Brain pericyte (primary cell): ENCODE results near the gene SUDS3.
"Not testable (repeated sequence)": the region's sequence is repeated elsewhere in the genome, so short reads cannot be mapped to it uniquely, and the experiment has no call there.

Experiments
- DNase-seq: peaks from one replicate; pipeline ENCODE4 v3.0.0-alpha.2; 2012; ENCODE audit warnings: low read depth, low spot score

SUDS3 gene

DNA sequence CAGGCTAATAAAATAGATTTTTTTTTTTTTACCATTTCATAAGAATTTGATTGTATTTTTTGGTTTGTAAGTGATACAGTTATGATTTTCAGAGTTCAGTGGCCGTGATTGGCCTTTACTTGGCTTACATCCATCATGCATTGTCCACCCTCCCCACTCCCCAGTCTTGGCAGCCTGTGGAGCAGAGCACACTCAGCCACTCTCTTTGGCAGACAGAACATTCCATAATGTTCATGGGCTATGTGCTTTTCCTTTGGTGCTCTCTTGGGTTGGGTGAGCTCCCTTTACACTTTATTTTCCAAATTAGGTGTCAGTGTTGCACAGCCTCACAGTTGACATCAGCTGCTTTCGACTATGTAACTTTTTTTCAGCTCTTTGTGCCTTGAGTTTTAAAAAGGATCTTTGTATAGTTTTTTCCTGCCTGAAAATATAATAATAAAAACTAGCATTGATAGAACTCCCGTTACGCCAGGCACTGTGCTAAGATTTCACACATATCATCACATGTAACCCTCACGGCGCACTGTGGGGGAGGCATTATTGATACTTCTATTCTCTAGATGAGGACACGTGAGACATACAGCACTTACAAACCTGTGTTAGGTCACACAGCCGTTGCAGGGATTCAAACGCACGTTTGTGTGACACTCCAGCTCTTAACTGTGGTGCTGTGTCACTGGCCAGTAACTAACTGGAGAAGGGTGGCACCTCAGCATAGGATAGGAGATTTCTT lies 21.5 kb downstream of the SUDS3 start:
- DNase-seq: no peak

DNA sequence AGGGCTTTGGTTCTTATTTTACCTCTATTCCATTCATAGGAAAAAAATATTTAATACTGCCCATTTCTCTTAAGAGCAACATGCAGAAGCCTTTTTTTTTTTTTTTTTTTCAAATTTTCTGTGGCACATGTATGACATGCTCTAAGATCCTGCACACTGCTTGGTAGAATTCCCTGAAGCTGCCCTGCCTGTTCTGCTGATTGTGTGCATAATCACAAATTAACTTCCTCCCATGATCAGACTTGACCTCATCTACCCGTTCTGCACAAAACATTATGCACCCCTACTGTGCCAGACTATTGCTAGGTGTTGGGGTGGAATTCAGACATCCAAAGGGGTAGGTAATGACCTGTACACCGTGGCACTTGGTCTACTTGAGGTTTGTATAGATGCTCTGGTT lies 22.2 kb downstream of the SUDS3 start:
- DNase-seq: no peak

DNA sequence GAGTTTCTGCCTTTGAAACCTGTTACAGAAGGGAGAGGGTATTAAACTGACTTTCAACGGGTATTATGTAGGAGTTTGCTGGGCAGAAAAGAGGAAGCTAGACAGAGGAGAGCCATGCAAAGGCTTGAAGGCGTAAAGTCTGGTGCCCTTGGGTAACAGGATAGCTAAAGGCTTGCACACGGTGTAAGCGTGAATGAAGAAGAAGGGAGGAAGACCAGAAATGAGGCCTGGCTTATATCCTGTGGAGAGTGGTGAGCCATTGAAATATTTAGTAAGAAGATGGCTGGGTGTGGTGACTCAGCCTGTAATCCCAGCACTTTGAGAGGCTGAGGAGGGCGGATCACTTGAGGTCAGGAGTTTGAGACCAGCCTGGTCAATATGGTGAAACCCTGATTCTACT lies 22.6 kb downstream of the SUDS3 start:
- no peak for DNase-seq

- DNase-seq: no peak
Measured at GRCh38 chr12:118402251-118402650, 25.9 kb downstream of the SUDS3 start.

- DNase-seq: no peak
Measured at GRCh38 chr12:118404876-118405521, 28.6 kb downstream of the SUDS3 start.

- not testable (repeated sequence) for DNase-seq
Measured at GRCh38 chr12:118408241-118408640, 31.9 kb downstream of the SUDS3 start.

DNA sequence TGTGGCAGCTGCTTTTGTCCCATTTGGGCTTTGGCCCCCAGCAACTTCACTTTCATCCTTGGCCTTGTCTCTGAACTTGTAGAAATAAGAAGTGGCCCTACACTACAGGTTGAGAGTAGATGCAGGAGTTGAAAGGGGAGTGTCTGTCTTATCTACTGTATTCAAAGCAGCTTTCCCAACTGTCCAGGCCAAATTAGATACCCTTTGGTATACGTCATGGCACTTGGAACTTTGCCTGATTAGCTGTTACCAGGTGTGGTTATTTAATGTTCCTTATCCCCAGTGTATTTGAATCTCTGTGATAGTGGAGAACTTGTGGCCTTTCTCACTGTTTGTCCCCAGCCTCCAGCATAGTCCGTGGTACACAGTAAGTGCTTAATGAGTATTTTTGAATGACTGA lies 33.5 kb downstream of the SUDS3 start:
- no peak for DNase-seq

DNA sequence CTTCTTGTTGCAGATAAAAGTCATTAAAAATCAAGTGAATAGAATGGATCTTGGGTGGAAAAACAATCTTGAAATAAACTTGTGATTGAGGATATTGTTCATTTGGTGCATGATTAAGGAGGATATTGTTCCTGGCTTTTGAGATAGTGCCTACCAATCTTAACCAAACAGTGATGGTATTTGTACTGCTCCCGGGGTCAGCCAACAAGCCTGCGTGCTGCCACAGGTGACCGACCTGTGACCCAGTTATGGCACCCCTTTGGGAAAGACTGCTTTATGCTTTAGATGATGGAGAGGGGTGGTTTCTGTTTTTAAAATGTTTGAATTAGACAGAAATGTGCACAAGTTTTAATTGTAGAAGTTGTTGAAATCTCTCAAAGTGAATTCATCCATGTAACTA lies 41.6 kb downstream of the SUDS3 start:
- DNase-seq: no peak

DNA sequence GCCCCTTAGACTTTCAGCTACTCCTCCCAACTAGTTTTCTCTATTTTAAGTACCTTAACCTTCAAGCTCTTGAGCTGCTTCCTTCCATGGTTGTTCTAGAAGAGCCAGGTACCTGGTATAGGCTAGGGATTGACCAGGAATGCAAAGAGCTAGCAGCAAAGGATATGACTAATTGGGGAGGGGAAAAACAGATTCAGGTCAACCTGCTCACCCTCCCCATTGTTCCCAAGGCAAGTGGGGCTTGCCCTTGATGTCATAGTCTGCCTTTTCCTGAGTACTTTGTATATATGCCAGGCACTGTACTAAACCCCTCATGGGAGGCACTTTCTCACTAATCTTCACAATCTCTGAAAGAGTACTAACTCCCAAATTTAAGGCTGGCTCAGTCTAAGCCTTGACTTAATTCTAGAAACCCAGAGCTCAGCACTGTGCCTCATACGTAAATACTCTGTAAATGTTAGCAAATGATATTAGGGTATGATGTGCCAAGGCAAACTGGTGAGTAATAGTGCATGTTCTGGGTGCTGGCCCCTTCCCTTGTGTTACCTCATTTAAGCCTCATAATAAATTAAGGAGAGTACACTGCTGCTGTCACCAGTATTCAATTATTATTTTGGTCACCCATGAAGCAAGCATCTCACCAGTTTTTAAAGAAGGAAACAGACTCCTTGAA lies 42.2 kb downstream of the SUDS3 start:
- DNase-seq: no peak

GRCh38 chr12:118420673-118421072 lies 44.3 kb downstream of the SUDS3 start:
- DNase-seq: no peak

- DNase-seq: no peak
Measured at GRCh38 chr12:118424884-118425283, 48.5 kb downstream of the SUDS3 start.

GRCh38 chr12:118425364-118425763 lies 49.0 kb downstream of the SUDS3 start:
- no peak for DNase-seq

- no peak for DNase-seq
Measured at GRCh38 chr12:118427819-118428218, 51.5 kb downstream of the SUDS3 start.

GRCh38 chr12:118428643-118429042 lies 52.3 kb downstream of the SUDS3 start:
- no peak for DNase-seq

DNA sequence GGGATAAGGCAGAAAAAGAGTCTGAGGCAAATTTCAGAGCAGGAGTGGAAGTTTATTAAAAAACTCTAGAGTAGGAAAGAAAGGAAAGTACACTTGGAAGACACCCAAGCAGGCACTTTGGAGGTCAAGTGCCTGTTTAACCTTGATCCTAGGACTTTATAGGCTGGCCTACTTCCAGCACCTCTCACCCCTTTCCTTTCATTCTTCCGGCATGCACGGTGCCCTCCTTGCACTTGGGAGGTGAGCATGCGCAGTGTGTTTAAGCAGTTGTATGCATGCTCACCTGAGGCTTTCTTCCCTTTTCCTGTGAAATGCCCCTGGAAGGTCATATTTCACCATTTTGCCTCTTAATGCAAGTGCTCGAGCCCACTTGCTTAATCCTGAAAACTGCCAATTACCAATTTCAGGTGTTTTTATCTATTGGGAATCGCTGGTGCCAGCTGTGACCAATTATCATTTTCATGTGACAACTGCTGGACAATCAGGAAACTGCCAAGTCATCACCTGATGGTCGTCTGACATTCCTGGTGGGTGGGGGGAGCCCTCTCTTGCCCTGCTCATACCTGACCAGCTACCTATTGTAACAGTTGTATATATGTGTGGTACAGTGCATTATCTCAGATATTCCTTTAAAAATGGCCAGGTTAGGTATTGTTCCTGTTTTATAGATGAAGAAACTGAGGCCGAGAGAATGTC lies 53.5 kb downstream of the SUDS3 start:
- DNase-seq: no peak

DNA sequence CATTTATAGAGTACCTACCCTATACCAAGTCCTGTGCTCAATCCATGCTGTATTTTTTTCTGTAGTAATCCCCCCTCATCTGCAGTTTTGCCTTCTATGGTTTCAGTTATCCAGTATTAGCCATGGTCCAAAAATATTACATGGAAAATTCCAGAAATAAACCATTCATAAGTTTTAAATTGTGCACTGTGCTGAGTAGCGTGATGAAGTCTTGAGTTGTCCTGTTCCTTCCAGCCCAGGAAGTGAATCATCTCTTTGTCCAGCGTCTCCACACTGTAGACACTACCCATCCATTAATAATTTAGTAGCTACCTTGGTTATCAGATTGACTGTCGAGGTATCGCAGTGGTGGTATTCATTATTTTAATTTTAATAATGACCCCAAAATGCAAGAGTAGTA lies 54.2 kb downstream of the SUDS3 start:
- DNase-seq: no peak

DNA sequence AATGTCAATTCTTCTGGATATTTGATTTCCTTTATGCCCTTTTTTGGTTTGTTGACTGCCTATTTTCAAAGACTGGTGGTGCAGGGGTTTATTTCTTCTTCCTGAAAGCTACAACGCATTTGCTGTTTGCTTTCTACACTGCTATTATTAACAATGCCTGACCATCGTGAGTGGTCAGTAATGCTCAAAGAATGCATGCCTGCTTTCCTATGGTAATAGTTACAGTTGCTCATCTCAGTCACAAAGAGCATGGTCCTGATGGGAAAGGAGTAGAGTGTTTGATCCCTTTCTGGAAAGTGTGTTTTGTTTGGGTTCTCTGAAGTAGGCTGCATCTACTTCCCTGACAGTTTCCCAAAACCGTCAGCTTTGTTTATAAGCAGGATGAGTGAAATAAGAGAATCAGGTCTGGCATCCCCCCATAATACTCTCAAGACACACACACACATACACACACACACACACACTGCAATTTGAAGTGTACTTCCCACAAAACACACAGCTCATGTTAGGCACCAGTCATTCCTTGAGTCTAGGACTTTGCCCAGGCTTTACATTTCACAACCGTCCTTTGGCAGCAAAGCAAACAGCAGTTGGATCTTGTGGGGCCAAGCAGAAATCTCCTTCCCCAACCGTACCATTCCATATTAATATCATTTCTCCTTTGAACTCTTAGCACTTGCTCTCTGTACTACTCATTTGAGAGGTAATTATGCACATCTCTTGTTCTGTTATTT lies 56.6 kb downstream of the SUDS3 start:
- no peak for DNase-seq

- DNase-seq: no peak
Measured at GRCh38 chr12:118436002-118436730, 59.8 kb downstream of the SUDS3 start.

DNA sequence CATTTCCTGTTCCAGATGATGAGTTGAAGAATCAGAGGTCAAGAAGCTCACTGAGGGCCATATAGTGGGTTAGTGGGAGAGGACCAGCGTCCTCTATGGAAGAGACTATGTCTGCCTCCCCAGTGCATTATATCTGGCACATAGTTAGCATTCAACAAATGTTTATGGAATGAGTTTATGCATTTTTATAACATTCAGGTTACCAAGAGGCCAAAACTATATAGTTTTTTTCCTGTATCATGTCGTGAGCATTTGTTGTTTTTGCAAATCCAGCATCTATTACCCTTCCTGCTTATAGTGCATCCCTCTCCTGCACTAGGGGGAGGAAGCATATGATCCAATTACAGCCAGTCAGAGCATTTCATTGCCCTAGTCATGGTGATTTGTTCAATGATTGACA lies 60.6 kb downstream of the SUDS3 start:
- DNase-seq: no peak

- DNase-seq: no peak
Measured at GRCh38 chr12:118439068-118439467, 62.7 kb downstream of the SUDS3 start.

DNA sequence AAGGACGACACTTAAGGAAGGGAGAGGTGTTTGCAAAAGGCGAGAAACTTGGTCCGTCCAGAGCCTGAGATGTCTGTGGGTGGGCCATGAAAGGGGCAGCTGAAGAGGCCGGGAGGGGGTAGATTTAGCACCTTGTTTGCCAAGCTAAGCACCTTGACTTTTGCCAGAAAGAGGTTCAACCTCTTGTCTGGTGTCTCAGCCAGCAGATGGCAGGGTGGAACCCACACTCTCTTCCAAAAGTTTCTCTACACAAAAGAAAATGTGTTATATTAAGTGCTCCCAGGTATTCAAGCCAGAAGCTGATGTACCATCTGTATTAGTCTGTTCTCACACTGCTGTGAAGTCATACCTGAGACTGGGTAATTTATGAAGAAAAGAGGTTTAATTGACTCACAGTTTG lies 69.9 kb downstream of the SUDS3 start:
- no peak for DNase-seq
